ENCODE measurements around the gene ADAMTS18.
"Not testable (repeated sequence)": the region's sequence is repeated elsewhere in the genome, so short reads cannot be mapped to it uniquely, and the experiment has no call there.

ADAMTS18 gene

DNA sequence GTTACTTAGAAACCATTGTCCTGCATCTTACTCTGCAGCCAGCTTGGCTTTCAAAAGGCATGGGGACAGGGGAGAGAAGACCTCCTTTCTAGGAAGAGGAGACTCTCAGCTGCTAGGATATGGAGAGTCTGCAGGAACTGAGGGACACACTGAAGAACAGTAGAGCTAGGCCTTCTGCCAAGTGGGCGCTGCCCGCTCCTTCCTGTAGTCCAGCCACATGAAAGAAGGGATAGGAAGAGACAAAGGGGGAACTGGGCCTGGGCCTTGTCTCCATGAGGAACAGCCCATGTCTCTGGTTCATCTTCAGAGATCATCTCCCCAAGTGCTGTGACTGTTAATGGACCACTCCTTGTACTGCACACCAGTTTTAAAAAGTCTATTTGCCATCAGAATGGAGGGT, 157.3 kb downstream of the ADAMTS18 start:
- DNase-seq = no peak

DNA sequence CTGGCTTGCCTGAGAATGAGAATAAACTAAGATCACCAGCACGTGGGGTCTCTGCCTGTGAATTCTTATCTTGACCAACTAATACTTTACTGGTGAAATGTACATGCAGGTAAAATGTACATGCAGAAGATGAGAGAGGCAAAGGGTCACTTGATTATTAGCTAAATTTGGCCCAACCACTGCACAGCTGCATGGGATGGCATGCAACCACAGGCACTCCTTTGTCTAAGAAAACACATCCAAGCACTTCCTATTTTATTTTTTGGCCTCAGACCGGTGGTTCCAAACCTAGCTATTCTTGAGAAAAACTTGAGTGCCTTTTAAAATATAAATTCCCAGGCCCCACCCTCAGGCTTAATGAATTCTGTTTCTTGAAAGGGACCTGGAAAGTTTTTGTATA, 157.7 kb downstream of the ADAMTS18 start:
- no peak for DNase-seq

DNA sequence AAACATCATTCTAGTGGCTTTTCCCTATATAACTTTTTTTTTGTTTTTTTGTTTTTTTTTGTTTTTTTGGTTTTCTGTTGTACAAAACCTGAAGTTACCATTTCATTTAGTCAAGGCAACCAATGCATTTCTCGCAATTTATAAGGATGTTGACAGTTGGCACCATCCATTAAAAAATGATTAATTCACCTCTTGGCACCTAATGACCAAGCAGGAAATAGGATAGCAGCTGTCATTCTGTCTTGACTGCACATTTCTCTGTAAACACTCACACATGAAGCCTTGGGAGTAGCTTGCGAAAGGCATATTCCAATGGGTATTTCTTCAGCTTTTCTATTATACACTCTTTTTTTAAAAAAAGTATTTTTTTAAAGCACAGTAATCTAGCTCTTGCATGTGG, 158.2 kb downstream of the ADAMTS18 start:
- DNase-seq = no peak

DNA sequence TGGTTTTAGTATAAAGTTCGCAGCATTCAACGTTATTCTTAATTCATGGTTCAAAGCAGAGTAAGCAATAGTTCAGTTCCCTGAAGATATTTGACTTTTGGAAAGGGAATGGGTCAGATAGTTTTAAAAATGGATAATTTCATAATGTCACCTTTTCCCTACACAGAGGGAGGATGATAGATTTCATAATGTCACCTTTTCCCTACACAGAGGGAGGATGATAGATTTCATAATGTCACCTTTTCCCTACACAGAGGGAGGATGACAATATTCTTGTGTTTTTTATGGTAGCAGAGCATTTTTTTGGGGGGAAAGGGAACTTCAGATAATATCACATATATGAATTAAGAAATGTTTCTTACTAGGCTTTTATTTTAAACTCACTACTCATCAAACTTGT, 159.5 kb downstream of the ADAMTS18 start:
- DNase-seq = not testable (repeated sequence)

DNA sequence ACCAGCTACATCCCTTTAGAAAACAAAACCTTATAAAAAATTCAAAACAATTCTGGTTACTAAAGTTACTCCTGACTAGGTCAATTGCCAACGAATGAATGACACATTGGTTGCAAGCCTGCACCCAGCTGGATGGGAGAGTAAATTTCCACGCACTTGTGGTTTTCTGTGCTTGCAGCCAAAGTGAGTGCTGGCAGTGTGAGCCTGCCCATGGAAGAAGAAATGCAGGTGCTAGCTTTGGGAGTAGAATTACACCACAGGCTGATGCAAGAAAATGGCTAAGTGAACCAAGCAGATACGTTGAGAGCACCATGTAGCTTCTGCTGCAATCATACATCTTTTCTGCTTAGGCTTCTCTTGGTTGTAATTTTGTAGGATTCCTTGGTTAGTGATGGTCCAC, 161.0 kb downstream of the ADAMTS18 start:
- no peak for DNase-seq

DNA sequence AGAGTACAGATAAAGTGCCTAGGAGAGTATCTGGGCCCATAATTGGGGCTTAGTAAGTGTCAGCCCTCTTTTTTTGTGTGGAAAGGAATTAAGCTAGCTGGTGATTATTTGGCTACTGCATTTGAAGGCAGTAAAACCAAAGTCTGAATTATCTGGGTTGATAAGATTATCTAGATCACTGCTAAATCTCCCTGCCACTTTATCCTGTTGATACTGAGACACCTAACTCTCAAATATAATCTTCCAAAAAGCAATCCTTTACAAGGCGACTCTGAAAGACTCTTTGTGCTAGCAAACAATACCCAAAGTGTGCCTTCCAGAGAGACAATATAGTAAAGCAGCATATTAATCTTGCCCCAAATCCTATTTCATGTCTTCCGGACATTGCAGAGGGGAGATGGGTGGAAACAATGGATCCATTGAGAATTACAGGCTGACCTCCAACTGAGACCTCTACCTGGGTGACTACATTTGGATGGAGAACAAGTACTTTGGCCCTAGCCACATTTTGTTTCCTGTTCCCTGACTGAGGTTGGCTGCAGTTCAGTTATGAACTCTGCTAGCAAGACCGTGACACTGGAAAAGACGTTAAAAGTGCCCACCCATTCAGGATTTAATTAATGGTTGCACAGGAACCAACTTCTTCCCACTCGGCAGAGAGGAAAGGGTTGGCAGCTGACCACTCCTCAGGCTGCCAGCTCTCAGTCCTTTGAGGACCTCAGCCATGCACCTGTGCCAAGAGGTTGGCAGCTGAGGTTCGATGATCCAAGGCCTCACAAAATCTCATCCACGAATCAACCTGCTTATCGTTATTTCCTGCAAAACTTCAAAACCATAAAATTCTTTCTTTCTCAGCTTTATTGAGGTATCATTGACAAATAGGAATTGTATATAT, 163.1 kb downstream of the ADAMTS18 start:
- DNase-seq = no peak

DNA sequence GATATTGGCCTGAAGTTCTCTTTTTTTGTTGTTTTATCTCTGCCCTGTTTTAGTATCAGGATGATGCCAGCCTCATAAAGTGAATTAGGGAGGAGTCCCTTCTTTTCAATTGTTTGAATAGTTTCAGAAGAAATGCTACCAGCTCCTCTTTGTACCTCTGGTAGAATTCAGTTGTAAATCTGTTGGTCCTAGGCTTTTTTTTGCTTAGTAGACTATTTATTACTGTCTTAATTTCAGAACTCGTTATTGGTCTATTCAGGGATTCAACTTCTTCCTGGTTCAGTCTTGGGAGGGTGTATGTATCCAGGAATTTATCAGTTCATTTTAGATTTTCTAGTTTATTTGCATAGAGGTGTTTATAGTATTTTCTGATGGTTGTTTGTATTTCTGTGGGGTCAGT, 168.6 kb downstream of the ADAMTS18 start:
- not testable (repeated sequence) for DNase-seq

DNA sequence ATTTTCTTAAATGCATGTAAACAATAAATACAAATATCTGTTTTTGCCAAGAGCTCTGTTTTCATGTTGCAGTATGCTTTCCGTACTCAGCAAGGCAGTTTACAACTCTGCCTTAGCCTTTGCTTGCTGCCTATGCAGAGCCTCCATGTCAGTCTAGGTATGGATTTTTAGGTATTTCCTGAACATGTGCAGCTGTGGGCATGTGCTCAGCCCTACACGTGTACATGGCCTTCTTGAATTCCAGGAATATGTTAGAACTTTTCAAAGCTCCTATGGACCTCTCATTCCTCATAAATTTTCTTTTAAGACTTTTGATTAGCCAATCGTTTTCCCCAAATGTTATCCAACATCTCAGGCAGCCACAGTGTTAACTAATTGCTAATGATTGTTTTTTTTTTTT, 171.9 kb downstream of the ADAMTS18 start:
- DNase-seq = no peak

DNA sequence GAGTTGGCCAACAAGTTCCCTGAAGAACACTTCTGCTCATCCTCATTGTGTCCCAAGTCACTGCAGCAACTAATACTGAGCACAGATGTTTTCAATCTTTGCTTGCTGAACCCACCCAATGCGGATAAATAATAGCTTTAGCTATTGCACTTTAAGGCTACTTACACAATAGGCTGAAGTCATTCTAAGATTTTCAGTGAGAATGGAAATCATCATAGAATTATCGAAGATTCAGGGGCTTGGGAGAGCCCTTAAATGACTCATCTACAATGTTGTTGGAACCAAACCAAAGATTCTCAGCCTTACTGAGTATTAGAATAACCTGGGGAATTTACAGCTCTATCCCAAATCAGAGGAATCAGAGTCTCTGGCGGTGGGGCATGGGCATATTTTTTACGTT, 184.4 kb downstream of the ADAMTS18 start:
- DNase-seq = no peak

DNA sequence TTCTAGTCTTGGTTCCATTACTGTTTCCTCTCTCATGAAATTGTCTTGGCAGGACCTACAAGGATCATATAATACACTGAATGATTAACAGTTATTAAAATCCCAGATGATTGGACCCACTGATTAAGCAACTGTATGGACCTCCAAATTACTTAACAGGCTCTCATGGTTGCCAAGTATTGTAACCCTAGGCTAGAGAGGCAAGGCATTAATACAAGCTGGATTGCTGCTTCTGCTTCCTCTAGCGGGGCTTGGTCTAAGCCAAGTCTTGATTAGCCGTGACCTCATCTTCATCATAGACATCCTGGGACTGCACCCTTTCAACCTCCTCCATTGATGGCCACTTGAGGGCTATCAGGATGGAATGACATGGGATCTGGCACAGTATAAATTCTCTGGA, 188.7 kb downstream of the ADAMTS18 start:
- DNase-seq = no peak

DNA sequence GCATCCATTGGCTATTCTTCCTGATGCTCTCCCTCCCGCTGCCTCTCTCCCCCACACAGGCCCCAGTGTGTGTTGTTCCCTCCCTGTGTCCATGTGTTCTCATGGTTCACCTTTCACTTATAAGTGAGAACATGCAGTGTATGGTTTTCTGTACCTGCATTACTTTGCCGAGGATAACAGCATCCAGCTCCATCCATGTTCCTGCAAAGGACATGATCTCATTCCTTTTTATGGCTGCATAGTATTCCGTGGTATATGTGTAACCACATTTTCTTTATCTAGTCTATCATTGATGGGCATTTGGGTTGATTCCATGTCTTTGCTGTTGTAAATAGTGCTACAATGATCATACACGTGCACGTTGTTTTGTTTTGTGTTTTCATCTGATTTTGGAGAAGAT, 192.4 kb downstream of the ADAMTS18 start:
- not testable (repeated sequence) for DNase-seq

DNA sequence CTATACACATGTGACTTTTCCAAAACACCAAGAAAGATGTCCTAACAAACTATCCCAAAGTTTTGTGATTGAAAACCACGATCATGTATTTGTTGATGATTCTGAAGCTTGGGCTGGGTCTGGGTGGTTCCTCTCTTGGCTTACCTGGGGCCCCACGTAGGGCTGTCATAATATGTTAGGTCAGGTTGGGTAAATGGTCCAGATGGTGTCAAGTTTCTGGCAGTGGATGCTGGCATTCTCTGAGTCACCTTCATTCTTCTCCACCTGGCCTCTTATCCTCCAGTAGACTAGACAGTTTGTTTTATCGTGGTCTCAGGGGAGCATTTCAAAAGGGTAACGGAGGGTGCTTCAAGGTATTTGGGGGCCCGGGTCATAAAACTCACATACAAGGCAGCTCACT, 196.2 kb downstream of the ADAMTS18 start:
- no peak for DNase-seq

DNA sequence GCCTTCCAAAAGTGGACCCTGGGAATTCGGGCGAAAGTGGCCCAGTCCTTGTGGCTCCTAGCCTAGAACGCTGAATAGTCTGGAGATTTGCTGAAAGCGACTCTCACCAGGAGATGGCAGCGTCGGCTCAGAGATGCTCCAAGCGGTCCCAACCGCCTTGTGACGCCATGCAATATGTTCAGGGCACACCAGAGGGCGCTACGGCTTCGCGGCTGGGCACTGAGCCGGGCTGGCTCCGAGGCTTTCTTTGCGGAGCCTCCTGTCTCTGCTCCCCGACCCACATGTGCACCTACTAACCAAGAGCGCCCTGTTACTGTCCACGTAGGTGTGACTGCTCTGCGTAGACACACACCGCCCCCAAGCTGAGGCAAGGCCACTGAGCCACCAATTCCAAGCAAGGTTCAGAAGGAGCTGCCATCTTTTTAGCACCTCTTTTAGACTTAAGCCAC, 198.7 kb downstream of the ADAMTS18 start:
- peak; percentile 88 for DNase-seq

DNA sequence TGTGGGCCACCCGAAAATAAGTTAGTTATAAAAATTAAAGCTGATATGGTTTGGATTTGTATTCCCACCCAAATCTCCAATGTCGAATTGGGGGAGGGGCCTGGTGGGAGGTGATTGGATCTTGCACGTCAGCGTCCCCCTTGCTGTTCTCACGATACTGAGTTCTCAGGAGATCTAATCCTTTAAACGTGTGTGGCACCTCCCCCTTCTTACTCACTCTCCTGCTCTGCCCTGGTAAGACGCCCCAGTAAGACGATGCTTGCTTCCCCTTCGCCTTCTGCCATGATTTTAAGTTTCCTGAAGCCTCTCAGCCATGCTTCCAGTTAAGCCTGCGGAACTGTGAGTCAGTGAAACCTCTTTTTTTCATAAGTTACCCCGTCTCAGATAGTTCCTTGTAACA, 200.2 kb downstream of the ADAMTS18 start:
- DNase-seq = no peak

DNA sequence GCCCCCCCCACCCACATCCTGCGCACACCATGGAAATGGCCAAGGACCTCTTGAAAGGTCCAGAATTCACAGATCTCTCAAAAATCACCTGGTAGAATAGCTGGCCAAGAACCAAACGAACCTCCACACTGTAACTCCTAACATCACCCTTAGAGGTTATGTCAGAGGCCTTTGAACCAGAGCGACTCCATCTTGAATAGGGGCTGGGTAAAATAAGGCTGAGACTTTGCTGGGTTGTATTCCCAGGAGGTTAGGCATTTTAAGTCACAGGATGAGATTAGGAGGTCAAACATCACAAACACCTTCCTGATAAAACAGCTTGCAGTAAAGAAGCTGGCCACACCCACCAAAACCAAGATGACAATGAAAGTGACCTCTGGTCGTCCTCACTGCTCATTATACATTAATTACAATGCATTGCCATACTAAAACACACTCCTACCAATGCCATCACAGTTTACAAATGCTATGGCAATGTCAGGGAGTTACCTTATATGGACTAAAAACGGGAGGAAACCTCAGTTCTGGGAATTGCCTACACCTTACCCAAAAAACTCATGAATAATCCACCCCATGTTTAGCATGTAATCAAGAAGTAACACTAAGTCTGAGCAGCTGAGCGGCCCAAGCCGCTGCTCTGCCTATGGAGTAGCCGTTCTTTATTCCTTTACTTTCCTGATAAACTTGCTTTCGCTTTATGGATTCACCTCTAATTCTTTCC, 200.9 kb downstream of the ADAMTS18 start:
- no peak for DNase-seq

Data from activated naive CD4-positive, alpha-beta T cell treated with Interleukin-2 at 50 U/mL for 16 hours (primary cell).